Endothelial cell of umbilical vein (primary cell): Measurements from ENCODE around the gene MS4A4A. TPM values are rescaled to one million over a fixed set of nuclear protein-coding genes. Genes with fewer than 3 reads are reported as not detected.

ENCODE experiments used
- BruUV-seq: library from RNA; stranded (reverse); fragments of 400-500 nt; replicated peaks from 2 replicates; lab custom pipeline; 2021; lab: Mats Ljungman, UMichigan
- CTCF ChIA-PET: fragments of 300-600, 350-600 bp; sonication (Branson Sonifier 250); formaldehyde crosslinking; loops from one replicate; lab custom pipeline; 2021; ENCODE audit warnings: antibody characterized with exemption, inconsistent platforms; lab: Charles Lee
- POLR2A ChIA-PET: fragments of 300-600, 350-600 bp; sonication (Branson Sonifier 250); formaldehyde crosslinking; loops from one replicate; lab custom pipeline; 2021; ENCODE audit warnings: antibody characterized with exemption, inconsistent platforms; lab: Charles Lee
- DNase-seq: peaks from one replicate; pipeline ENCODE4 v3.0.0-alpha.2; 2011; ENCODE audit warnings: low read depth, low spot score
- FAIRE-seq: peaks from 2 replicates; lab custom pipeline; 2011; peaks lifted over from hg19 to GRCh38; lab: Jason Lieb, UNC
- H2AFZ ChIP-seq: 2 replicates; pipeline ENCODE4 v1.6.0; 2012; ENCODE audit warnings: low read depth, low read length, control low read depth, inconsistent platforms
- H3K27ac ChIP-seq: 2 replicates; pipeline ENCODE4 v1.5.1; 2011; ENCODE audit warnings: low read depth, mild to moderate bottlenecking, control low read depth, low read length, moderate library complexity; ENCODE audit not compliant: insufficient read depth
- H3K27me3 ChIP-seq, 2 experiments: 2 replicates each; pipeline versions ENCODE4 v1.6.0 to v1.6.1; 2011; ENCODE audit warnings: low read length in 2 of 2, mixed read lengths in 1 of 2; ENCODE audit not compliant: control insufficient read depth in 2 of 2, insufficient read depth in 2 of 2
- H3K36me3 ChIP-seq, 2 experiments: 2 replicates in 1 of 2; 3 replicates in 1 of 2; pipeline ENCODE4 v1.5.1; 2011; ENCODE audit warnings: low read length in 2 of 2, mild to moderate bottlenecking in 1 of 2, moderate library complexity in 1 of 2; ENCODE audit not compliant: control insufficient read depth in 2 of 2, insufficient read depth in 2 of 2; ENCODE audit errors: extremely low read depth in 1 of 2
- H3K4me1 ChIP-seq: 3 replicates; pipeline ENCODE4 v1.5.1; 2011; ENCODE audit warnings: mild to moderate bottlenecking, low read length; ENCODE audit not compliant: control insufficient read depth, insufficient read depth; ENCODE audit errors: extremely low read depth
- H3K4me2 ChIP-seq: 2 replicates; pipeline ENCODE4 v1.6.1; 2011; ENCODE audit warnings: low read length, control low read depth, mixed read lengths; ENCODE audit not compliant: insufficient read depth
- H3K4me3 ChIP-seq, 3 experiments: fragments of 200-600 bp in 1 of 3; sonication (generic), shearing (Covaris generic) in 1 of 3; replicated peaks in 1 of 3; 2 replicates each; pipeline ENCODE4 v1.5.1; 2011 to 2016; ENCODE audit warnings: control low read depth in 3 of 3, low read length in 3 of 3, mild to moderate bottlenecking in 2 of 3, inconsistent platforms in 1 of 3, low read depth in 1 of 3, moderate library complexity in 1 of 3; ENCODE audit not compliant: insufficient read depth in 1 of 3
- H3K79me2 ChIP-seq: 2 replicates; pipeline ENCODE4 v1.6.0; 2012; ENCODE audit warnings: low read length, inconsistent platforms; ENCODE audit not compliant: control insufficient read depth, insufficient read depth
- H3K9ac ChIP-seq: replicated peaks from 2 replicates; pipeline ENCODE3; 2011; ENCODE audit warnings: low read length, control low read depth; ENCODE audit not compliant: insufficient read depth; ENCODE audit errors: extremely low read depth
- H3K9me1 ChIP-seq: replicated peaks from 3 replicates; pipeline ENCODE4 v1.6.0; 2011; ENCODE audit warnings: mild to moderate bottlenecking, low read length; ENCODE audit not compliant: control insufficient read depth, insufficient read depth; ENCODE audit errors: extremely low read depth
- H3K9me3 ChIP-seq: replicated peaks from 2 replicates; pipeline ENCODE4 v1.5.1; 2012; ENCODE audit warnings: low read length, inconsistent platforms; ENCODE audit not compliant: control insufficient read depth, insufficient read depth
- H4K20me1 ChIP-seq: replicated peaks from 2 replicates; pipeline ENCODE3; 2011; ENCODE audit warnings: mild to moderate bottlenecking, low read length; ENCODE audit not compliant: control insufficient read depth, insufficient read depth; ENCODE audit errors: extremely low read depth
- FOS ChIP-seq: IDR thresholded peaks from 2 replicates; pipeline ENCODE4 v1.6.1; 2011; ENCODE audit warnings: mild to moderate bottlenecking, low read length, moderate library complexity, borderline replicate concordance; ENCODE audit not compliant: insufficient read depth
- GATA2 ChIP-seq: IDR thresholded peaks from 2 replicates; pipeline ENCODE4 v1.7.0; 2011; ENCODE audit warnings: low read depth, mild to moderate bottlenecking, moderate library complexity, mixed read lengths, low read length; ENCODE audit not compliant: insufficient read length, insufficient read depth
- JUN ChIP-seq: IDR thresholded peaks from 2 replicates; pipeline ENCODE4 v1.6.1; 2011; ENCODE audit warnings: borderline replicate concordance, low read depth; ENCODE audit not compliant: insufficient read length, insufficient read depth
- MYC ChIP-seq: IDR thresholded peaks from one replicate; pipeline ENCODE4 v1.6.1; 2011; ENCODE audit warnings: mild to moderate bottlenecking, low read depth, low read length
- POLR2A ChIP-seq: IDR thresholded peaks from 2 replicates; pipeline ENCODE4 v1.6.1; 2012; ENCODE audit warnings: low read depth, mild to moderate bottlenecking, control low read depth, low read length
- POLR2AphosphoS5 ChIP-seq: IDR thresholded peaks from 2 replicates; pipeline ENCODE4 v1.6.1; 2012; ENCODE audit warnings: low read depth, mild to moderate bottlenecking, control low read depth, low read length, moderate library complexity; ENCODE audit not compliant: insufficient read depth
- dilution Hi-C: fragments of 300-500 bp; cut with MboI; formaldehyde crosslinking; loops from one replicate; pipeline ENCODE4 v1.15.0; 2019; ENCODE audit warnings: low sequenced_read_pairs; ENCODE audit not compliant: extremely low pct_ligation_motif_present
- intact Hi-C: fragments of 100-400 bp; cut with micrococcal nuclease; formaldehyde crosslinking; loops from one replicate; pipeline ENCODE4 v1.10.0; 2022
- polyA plus RNA-seq, 4 experiments: library from polyadenylated mRNA; depleted of rRNA in 3 of 4; stranded (reverse) in 3 of 4; unstranded in 1 of 4; fragments of >200 nt; gene quantifications; 2 replicates each; pipeline versions ENCODE4 v1.2.1 to v1.2.3, GENCODE V29; 2011 to 2012; ENCODE audit warnings: missing spikeins in 1 of 4
- total RNA-seq: library from RNA; stranded (reverse); gene quantifications from 2 replicates; pipeline ENCODE4 v1.2.3, GENCODE V29; 2021
- TF ChIP-seq, protein P1 (sequence below), 2 donors: IDR thresholded peaks; 1 replicate in 1 of 2; 2 replicates in 1 of 2; pipeline ENCODE4 v1.5.1; 2011; ENCODE audit warnings: low read length in 2 of 2, mild to moderate bottlenecking in 2 of 2, moderate library complexity in 2 of 2, control low read depth in 1 of 2, inconsistent platforms in 1 of 2, low read depth in 1 of 2; ENCODE audit not compliant: insufficient read depth in 1 of 2; ENCODE audit errors: extremely low read depth in 1 of 2
- TF ChIP-seq, protein P2 (sequence below): IDR thresholded peaks from 2 replicates; pipeline ENCODE4 v1.6.1; 2011; ENCODE audit not compliant: insufficient read depth, insufficient read length

MS4A4A gene
- total and polyA plus RNA-seq, 2 donors (not counting 3 experiments of a cell fraction or from before 2014, with no cell fraction given): 0.19 TPM; not detected in 1

DNA sequence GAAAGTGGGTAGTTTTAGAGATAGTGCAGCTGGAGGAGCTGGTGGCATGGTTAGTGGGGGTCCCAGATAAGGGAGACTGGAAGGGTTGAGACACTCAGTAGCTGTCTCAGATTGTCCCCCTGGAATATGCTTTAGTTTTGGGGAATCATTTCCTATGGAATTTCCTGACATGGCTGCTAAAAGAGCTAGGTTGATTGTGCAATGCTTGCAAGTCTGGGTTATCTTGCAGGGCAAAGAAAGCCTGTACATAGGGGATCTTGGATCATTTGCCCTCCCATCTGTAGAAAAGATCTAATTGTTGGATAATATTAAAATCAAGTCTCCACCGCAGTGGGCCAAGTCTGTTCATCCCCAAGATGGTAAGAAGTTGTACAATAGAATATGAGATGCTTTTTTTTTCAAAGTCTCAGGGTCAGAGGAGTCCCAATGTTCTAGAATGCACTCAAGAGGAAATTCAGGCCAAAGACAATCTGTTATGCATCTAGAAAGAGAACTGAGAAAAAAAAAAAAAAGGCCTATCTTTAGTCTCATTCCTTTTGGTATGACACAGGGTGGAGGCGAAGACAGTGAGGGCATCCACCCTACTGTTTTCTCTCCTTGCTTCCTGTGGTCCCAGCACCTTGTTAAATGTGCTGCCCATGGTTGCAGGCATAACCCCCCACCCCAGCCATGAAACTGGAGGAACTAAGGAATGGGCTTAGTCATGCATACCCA, 66.8 kb downstream of the MS4A4A start:
- Histone ChIP-seq H3K9ac (no peak overlapping the region), H3K9me3 (no peaks in the 10 kb centered on the region), H4K20me1 (no peaks in the 10 kb centered on the region), H3K79me2 (no peaks in the 10 kb centered on the region), H3K4me3 (no peak overlapping the region), H2AFZ (no peak overlapping the region), H3K27me3 (peaks cover 27 to 30% of the 10 kb centered on the region in 2 experiments), H3K9me1 (no peaks in the 10 kb centered on the region), H3K4me1 (no peaks in the 10 kb centered on the region), H3K4me2 (no peak overlapping the region), H3K27ac (no peak overlapping the region), H3K36me3 (no peaks in the 10 kb centered on the region)
- TF ChIP-seq, protein P1, sequence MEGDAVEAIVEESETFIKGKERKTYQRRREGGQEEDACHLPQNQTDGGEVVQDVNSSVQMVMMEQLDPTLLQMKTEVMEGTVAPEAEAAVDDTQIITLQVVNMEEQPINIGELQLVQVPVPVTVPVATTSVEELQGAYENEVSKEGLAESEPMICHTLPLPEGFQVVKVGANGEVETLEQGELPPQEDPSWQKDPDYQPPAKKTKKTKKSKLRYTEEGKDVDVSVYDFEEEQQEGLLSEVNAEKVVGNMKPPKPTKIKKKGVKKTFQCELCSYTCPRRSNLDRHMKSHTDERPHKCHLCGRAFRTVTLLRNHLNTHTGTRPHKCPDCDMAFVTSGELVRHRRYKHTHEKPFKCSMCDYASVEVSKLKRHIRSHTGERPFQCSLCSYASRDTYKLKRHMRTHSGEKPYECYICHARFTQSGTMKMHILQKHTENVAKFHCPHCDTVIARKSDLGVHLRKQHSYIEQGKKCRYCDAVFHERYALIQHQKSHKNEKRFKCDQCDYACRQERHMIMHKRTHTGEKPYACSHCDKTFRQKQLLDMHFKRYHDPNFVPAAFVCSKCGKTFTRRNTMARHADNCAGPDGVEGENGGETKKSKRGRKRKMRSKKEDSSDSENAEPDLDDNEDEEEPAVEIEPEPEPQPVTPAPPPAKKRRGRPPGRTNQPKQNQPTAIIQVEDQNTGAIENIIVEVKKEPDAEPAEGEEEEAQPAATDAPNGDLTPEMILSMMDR (IDR thresholded peaks at IDR 0.05; ENCODE audit: extremely low read depth in 1 of 2, insufficient read depth in 1 of 2, low read depth in 1 of 2, low read length in 2 of 2): no peak
- TF ChIP-seq POLR2AphosphoS5 (no peak), GATA2 (no peak), FOS (no peak), JUN (no peak), MYC (no peak), POLR2A (no peak)
- TF ChIP-seq, protein P2, sequence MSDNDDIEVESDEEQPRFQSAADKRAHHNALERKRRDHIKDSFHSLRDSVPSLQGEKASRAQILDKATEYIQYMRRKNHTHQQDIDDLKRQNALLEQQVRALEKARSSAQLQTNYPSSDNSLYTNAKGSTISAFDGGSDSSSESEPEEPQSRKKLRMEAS: no peak
- DNase-seq: no peak
- intact Hi-C loops: no loop called here
- BruUV-seq: no TSS peak
- POLR2A ChIA-PET: no interaction called here
- dilution Hi-C loops: no loop called here
- CTCF ChIA-PET: interaction anchor here (1.5 to 8.5 kb wide), 5 partner anchors 13 to 83 kb away, joined by 4 to 85 read pairs (median 67); no protein-coding TSS in a partner anchor
- FAIRE-seq: no peak
